LNCaP clone FGC (cell line): ENCODE measurements around the gene PAX7.
"Not testable (repeated sequence)": the region's sequence is repeated elsewhere in the genome, so short reads cannot be mapped to it uniquely, and the experiment has no call there.

Experiments
- DNase-seq: peaks from one replicate; pipeline ENCODE4 v3.0.0-alpha.2; 2011; ENCODE audit warnings: low read depth
- H3K4me3 ChIP-seq: 2 replicates; pipeline ENCODE4 v1.5.1; 2011; ENCODE audit warnings: mild to moderate bottlenecking, low read depth, low read length, control low read depth
- TF ChIP-seq, protein P1 (sequence below): IDR thresholded peaks from 2 replicates; pipeline ENCODE4 v1.5.1; 2012; ENCODE audit warnings: mild to moderate bottlenecking; ENCODE audit not compliant: control insufficient read depth, insufficient read depth; ENCODE audit errors: extremely low read depth

The PAX7 gene

GRCh38 chr1:18765725-18766124, 135.1 kb downstream of the PAX7 start:
- no peak overlapping the region for H3K4me3 ChIP-seq
- no peak for DNase-seq
- TF ChIP-seq, protein P1, sequence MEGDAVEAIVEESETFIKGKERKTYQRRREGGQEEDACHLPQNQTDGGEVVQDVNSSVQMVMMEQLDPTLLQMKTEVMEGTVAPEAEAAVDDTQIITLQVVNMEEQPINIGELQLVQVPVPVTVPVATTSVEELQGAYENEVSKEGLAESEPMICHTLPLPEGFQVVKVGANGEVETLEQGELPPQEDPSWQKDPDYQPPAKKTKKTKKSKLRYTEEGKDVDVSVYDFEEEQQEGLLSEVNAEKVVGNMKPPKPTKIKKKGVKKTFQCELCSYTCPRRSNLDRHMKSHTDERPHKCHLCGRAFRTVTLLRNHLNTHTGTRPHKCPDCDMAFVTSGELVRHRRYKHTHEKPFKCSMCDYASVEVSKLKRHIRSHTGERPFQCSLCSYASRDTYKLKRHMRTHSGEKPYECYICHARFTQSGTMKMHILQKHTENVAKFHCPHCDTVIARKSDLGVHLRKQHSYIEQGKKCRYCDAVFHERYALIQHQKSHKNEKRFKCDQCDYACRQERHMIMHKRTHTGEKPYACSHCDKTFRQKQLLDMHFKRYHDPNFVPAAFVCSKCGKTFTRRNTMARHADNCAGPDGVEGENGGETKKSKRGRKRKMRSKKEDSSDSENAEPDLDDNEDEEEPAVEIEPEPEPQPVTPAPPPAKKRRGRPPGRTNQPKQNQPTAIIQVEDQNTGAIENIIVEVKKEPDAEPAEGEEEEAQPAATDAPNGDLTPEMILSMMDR, result no peak

- no peak for DNase-seq
- no peak overlapping the region for H3K4me3 ChIP-seq
- TF ChIP-seq, protein P1, result no peak
Measured at GRCh38 chr1:18766328-18766727, 135.7 kb downstream of the PAX7 start.

DNA sequence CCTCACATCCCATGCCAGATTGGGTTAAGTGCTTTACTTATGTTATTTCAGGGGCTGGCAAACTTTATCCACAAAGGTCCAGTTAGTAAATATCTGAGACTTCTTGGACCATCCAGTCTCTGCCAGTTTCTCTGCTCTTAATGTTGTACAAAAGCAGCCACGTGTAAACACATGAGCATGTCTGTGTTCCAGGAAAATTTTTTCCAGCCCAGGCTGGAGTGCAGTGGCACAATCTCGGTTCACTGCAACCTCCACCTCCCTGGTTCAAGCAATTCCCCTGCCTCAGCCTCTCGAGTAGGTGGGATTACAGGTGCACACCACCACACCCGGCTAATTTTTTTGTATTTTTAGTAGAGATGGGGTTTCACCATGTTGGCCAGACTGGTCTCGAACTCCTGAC, 136.9 kb downstream of the PAX7 start:
- DNase-seq, H3K4me3 ChIP-seq: not testable (repeated sequence)

- no peak overlapping the region for H3K4me3 ChIP-seq
- DNase-seq, result no peak
Measured at GRCh38 chr1:18768086-18768485, 137.4 kb downstream of the PAX7 start.

DNA sequence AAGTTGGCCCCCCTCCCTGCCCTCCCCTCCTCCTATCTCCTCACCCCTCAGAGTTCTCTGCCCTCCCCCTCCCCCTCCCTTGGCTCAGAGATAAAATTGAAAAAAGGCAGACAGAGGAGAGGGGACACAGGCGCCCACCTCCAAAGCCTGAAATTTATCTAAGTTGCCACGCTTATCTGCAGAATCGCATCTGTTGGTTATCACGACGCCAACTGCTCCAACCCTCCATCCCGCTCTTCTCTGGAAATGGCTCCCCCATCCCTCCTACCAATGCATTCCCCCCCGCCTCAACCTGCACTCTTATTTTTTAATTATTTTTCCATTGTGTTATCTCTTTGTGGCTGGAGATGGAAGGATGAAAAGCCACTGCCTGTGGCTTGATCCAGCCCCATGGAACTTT, 138.5 kb downstream of the PAX7 start:
- TF ChIP-seq, protein P1, result no peak
- H3K4me3 ChIP-seq, result no peak overlapping the region
- DNase-seq, result no peak

More at GRCh38 chr1:18768086-18768485, 137.4 kb downstream of the PAX7 start:
- TF ChIP-seq, protein P1, result no peak

- no peak for DNase-seq
- TF ChIP-seq, protein P1, result no peak
- H3K4me3 ChIP-seq, result no peak overlapping the region
Measured at GRCh38 chr1:18770799-18771198, 140.2 kb downstream of the PAX7 start.

DNA sequence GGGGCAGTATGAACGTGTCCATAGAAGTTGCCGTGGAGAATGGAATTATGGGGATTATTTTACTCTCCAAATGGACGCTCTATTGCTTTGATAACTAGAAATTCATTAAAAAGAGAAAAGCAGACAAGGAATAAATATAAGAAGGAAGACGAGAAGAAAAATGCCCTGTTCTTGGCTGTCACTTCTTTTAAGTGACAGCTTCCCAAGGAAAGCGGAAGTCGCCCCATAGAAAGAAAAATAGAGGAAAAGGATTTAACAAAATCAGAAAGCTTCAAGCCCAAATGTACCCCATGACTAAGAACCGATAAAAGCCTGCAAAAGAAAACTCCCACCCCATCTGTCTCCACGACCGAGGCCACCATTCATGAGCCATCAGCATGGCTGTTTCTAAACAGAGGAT, 143.1 kb downstream of the PAX7 start:
- TF ChIP-seq, protein P1, result no peak
- no peak overlapping the region for H3K4me3 ChIP-seq
- no peak for DNase-seq

DNA sequence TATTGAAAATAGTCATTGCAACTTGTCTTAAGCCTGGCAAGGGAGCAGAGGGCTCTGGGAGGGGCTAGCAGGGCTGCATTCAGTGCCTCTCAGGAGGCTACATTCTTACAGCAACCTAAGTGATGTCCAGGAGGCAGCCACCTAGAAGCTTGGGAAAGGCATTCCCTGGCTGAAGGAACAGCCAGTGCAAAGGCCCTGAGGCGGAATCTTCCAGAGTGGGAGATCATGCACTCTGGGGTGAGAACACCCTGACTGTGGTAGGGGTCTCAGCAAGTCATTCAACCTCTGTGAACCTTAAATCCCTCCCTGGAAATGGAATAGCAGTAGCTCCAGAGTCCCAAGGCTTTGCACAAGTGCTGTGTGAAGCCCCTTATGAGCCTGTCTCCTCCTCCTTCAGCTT, 144.7 kb downstream of the PAX7 start:
- DNase-seq, result no peak
- TF ChIP-seq, protein P1, result no peak
- H3K4me3 ChIP-seq, result no peak overlapping the region
